ENCODE results near the gene DLX4. TPM values are rescaled to one million over a fixed set of nuclear protein-coding genes. Genes with fewer than 3 reads are reported as not detected.

The DLX4 gene
- total and polyA plus RNA-seq, 4 donors, result 0.45 to 2.2 (median 0.72) TPM

DNA sequence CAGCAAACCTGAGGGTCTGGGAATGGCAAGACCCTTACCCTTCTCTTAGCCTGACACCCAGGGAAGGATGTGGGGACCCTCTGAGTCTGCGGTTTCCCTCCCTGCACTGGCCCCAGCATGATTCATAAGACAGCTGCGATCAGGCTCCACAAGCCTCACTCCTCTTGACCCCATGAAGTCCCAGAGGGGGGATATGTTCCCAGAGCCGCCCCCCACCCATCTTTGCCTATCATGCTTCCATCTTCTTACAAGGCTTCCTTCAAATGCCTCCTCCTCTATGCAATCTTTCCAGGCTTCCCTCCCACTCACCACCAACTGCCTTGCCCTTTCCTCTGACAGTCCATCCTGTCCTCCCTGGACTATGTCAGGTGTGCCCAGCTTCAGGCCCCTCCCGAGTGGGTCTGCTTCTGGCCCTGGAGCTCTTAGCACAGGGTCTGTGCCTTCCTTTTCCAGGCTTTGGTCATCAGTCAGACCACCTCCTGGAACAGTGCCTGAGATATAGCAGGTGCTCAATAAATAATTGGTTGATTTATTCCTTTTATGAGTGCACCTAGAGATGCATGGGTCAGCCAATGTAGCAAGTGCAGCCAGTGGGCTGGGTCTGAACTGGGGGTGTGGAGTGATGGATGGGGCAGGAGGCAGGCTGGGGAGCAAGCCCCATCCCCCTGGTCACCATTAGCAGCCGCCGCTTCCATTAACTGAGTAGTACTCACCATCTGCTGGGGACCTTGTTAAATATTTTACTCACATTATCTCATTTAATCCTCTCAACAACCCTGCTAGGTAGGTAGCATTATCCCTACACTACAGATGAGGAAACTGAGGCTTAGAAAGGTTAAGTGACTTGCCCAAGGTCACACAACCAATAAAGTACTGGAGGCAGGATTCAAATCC lies 17.7 kb downstream of the DLX4 start:
- ATAC-seq (ENCODE audit: insufficient read depth, low FRiP score) (no peak), DNase-seq (peak in 1 of 3 donors; percentile 5)
- peaks cover 0 to 40% (median 31%) of the 10 kb centered on the region in 3 donors for H3K27me3 ChIP-seq (ENCODE audit: control insufficient read depth in 3 of 3, insufficient read depth in 3 of 3, low read length in 2 of 3)
- H3K36me3 ChIP-seq (ENCODE audit: control insufficient read depth in 4 of 4, insufficient read depth in 4 of 4, low read length in 4 of 4), result no peaks in the 10 kb centered on the region
- TF ChIP-seq, protein P1, sequence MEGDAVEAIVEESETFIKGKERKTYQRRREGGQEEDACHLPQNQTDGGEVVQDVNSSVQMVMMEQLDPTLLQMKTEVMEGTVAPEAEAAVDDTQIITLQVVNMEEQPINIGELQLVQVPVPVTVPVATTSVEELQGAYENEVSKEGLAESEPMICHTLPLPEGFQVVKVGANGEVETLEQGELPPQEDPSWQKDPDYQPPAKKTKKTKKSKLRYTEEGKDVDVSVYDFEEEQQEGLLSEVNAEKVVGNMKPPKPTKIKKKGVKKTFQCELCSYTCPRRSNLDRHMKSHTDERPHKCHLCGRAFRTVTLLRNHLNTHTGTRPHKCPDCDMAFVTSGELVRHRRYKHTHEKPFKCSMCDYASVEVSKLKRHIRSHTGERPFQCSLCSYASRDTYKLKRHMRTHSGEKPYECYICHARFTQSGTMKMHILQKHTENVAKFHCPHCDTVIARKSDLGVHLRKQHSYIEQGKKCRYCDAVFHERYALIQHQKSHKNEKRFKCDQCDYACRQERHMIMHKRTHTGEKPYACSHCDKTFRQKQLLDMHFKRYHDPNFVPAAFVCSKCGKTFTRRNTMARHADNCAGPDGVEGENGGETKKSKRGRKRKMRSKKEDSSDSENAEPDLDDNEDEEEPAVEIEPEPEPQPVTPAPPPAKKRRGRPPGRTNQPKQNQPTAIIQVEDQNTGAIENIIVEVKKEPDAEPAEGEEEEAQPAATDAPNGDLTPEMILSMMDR (IDR thresholded peaks at IDR 0.05; ENCODE audit: control extremely low read depth, extremely low read depth), result no peak
- H3K9me3 ChIP-seq (ENCODE audit: control insufficient read depth in 4 of 4, insufficient read depth in 3 of 4, low read length in 3 of 4), result no peaks in the 10 kb centered on the region
- H3K9ac ChIP-seq (ENCODE audit: insufficient read depth in 1 of 2, low read length in 2 of 2), result no peak overlapping the region
- no peak overlapping the region for H3K27ac ChIP-seq (ENCODE audit: low read depth in 1 of 2, low read length in 1 of 2)
- 64 to 69% methylated on average over 6 of the region's 6 CpGs for WGBS, 2 donors
- H3K4me3 ChIP-seq, result no peak overlapping the region
- H3K4me1 ChIP-seq (ENCODE audit: control insufficient read depth in 5 of 5, insufficient read depth in 5 of 5, low read length in 5 of 5), result peaks cover 0 to 10% (median 2%) of the 10 kb centered on the region in 5 donors

DNA sequence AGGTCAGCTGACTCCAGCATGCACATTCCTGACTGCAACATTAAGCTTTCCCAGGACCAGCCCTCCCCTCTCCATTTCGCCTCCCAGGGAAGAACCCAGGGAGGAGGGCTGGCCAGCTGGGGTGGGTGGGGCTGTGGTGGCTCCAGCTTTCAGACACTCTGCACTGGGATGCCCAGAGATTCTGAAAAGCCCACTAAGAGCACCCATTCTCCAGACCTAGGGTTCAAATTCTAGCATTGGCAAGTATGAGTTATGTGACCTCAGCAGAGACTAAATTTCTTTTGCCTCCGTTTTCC lies 18.2 kb downstream of the DLX4 start:
- H3K27ac ChIP-seq (ENCODE audit: low read depth in 1 of 2, low read length in 1 of 2), result no peak overlapping the region
- TF ChIP-seq, protein P1 (IDR thresholded peaks at IDR 0.05; ENCODE audit: control extremely low read depth, extremely low read depth), result no peak
- H3K36me3 ChIP-seq (ENCODE audit: control insufficient read depth in 4 of 4, insufficient read depth in 4 of 4, low read length in 4 of 4), result no peaks in the 10 kb centered on the region
- H3K4me1 ChIP-seq (ENCODE audit: control insufficient read depth in 5 of 5, insufficient read depth in 5 of 5, low read length in 5 of 5), result peaks cover 0 to 10% (median 2%) of the 10 kb centered on the region in 5 donors
- H3K9ac ChIP-seq (ENCODE audit: insufficient read depth in 1 of 2, low read length in 2 of 2), result no peak overlapping the region
- peaks cover 0 to 44% (median 34%) of the 10 kb centered on the region in 3 donors for H3K27me3 ChIP-seq (ENCODE audit: control insufficient read depth in 3 of 3, insufficient read depth in 3 of 3, low read length in 2 of 3)
- ATAC-seq (ENCODE audit: insufficient read depth, low FRiP score) (no peak), DNase-seq (peak in 1 of 3 donors; percentile 5)
- 56 to 85% methylated on average over 2 of the region's 2 CpGs for WGBS, 2 donors
- H3K4me3 ChIP-seq, result no peak overlapping the region
- no peaks in the 10 kb centered on the region for H3K9me3 ChIP-seq (ENCODE audit: control insufficient read depth in 4 of 4, insufficient read depth in 3 of 4, low read length in 3 of 4)

DNA sequence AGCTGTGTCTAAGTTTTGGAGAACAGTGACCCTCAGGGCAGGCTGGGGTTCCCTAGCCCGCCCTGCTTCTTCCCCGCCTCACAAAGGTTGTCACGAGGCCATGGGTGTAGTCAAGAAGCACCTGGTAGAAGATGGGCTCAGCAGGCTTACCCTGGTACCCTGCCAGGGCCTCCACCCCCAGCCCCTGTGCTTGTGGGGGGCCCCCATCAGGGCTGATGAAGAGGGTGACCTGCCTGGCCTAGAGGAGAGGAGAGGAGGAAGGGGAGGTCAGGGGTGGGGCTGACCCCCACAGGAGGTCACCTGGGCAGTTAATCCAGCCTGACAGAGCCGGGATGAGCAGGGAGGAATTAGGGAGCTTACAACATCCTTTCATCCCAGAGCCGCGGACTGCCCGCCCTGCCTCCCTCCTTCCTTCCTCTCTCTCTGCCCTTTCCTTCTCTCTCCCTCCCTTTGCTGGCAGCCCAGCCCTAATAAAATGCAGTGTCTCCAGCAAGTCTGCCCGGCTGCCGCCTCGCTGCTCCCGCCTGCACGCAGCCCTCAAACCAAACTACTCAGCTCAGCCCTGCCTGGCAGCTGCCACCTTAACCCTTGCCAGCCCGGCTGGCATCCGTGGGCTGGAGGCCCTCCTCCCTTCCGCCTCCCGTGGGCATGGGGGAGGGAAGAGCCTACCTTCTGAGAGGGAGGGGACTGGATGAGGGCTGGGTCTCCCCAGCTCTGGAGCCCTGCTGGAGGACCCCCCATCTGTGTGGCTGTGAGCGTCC lies 18.9 kb downstream of the DLX4 start:
- Histone ChIP-seq H3K4me1 (ENCODE audit: control insufficient read depth in 5 of 5, insufficient read depth in 5 of 5, low read length in 5 of 5) (peaks cover 0 to 16% (median 4%) of the 10 kb centered on the region in 5 donors), H3K9me3 (ENCODE audit: control insufficient read depth in 4 of 4, insufficient read depth in 3 of 4, low read length in 3 of 4) (no peaks in the 10 kb centered on the region), H3K4me3 (no peak overlapping the region), H3K27ac (ENCODE audit: low read depth in 1 of 2, low read length in 1 of 2) (no peak overlapping the region), H3K9ac (ENCODE audit: insufficient read depth in 1 of 2, low read length in 2 of 2) (no peak overlapping the region), H3K27me3 (ENCODE audit: control insufficient read depth in 3 of 3, insufficient read depth in 3 of 3, low read length in 2 of 3) (peaks cover 0 to 47% (median 38%) of the 10 kb centered on the region in 3 donors), H3K36me3 (ENCODE audit: control insufficient read depth in 4 of 4, insufficient read depth in 4 of 4, low read length in 4 of 4) (no peaks in the 10 kb centered on the region)
- TF ChIP-seq, protein P1 (IDR thresholded peaks at IDR 0.05; ENCODE audit: control extremely low read depth, extremely low read depth), result no peak
- DNase-seq (peak; percentile 60 to 74 (median 60)), ATAC-seq (ENCODE audit: insufficient read depth, low FRiP score) (no peak)
- 12 to 18% methylated on average over 16 to 17 of the region's 17 CpGs for WGBS, 2 donors

All from lung (tissue), 12 donors.